ENCODE measurements around the gene EQTN.

EQTN gene

DNA sequence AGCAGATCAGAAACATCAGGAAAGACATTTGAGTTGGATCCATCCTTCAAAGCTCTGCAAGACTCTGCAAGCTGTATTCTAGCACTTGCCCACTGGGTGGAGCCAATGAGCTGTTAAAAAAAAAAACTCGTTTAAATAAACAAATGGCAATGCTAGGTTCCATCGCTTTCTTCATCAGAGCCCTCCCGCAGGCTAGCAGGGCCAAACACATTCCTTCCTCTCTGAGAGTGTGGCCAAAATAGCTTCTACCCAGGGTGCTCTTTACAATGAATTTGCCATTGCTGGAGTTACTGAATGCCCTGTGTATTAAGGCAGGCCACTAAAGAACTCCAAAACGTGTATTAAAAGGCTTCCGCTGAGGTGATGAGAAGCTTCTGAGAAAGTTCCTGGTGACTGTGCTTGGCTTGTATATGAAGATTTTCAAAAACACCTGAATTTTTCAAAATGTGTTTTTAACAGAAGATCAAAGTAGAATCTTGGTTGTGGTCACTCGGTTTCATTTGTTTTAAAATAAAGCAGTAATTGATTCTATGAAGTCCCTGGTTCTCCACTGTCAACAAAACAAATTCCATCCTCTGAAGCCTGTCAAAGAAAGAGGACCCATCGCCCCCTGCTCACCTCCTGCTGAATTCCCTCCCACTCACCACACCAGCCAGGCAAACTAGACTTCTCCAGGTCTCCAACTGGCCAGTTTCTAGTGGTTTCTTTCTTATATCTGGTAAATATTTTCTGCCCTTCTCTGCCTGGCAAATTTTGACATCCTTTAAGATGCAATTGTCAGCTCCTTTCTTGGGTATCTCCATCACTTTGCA is 36.5 kb upstream of the EQTN start:
- in situ Hi-C loops (cut with HindIII; ENCODE audit: low pct_unique_long_range_greater_than_20kb, low sequenced_read_pairs) = no loop called here
- no peak for TF ChIP-seq JUND (IDR thresholded peaks at IDR 0.05; ENCODE audit: low read depth)
- peak; percentile 54 to 83 for DNase-seq (ENCODE audit: low read depth in 1 of 2, low spot score in 1 of 2)

DNA sequence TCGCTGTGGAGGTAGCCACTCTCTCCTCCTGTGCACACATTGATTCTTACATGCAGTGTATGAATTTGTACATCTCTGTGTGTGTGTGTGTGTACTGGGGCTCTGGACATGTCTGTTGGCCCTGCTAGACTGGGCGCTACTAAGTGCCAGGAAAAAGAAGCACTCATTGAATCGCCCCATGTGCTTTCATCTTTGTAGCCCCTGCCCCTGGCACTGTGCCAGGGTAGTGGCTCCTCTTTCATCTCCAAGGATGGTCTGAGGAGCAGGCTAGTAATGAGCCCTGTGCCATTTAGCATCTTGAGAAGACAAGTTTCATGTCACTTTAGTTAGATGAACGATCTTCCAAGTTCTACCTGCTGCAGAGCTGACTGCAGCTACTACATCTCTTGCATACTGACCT is 34.4 kb upstream of the EQTN start:
- no peak for DNase-seq (ENCODE audit: low read depth in 1 of 2, low spot score in 1 of 2)
- TF ChIP-seq JUND (IDR thresholded peaks at IDR 0.05; ENCODE audit: low read depth) = no peak
- in situ Hi-C loops (cut with HindIII; ENCODE audit: low pct_unique_long_range_greater_than_20kb, low sequenced_read_pairs) = no loop called here

DNA sequence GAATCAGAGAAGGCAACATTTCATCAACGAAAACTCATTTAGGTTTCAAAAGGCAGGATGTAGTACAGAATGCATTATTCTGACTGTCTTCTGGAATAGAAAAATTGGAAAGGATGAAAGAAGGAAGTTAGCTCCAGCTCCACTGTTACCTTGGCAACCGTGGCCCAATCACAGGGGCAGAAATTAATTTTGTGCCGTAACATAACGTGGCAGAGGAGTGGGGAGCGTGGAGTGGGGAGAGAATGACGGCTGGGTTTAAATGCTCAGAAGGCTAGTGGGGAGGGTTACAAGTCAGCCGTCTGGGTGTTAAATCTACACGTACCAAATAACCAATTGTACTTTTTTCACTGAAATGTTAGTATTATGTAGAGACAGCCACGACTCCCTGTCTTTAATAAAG is 32.3 kb upstream of the EQTN start:
- TF ChIP-seq JUND (IDR thresholded peaks at IDR 0.05; ENCODE audit: low read depth) = no peak
- DNase-seq (ENCODE audit: low read depth in 1 of 2, low spot score in 1 of 2) = no peak
- in situ Hi-C loops (cut with HindIII; ENCODE audit: low pct_unique_long_range_greater_than_20kb, low sequenced_read_pairs) = no loop called here

DNA sequence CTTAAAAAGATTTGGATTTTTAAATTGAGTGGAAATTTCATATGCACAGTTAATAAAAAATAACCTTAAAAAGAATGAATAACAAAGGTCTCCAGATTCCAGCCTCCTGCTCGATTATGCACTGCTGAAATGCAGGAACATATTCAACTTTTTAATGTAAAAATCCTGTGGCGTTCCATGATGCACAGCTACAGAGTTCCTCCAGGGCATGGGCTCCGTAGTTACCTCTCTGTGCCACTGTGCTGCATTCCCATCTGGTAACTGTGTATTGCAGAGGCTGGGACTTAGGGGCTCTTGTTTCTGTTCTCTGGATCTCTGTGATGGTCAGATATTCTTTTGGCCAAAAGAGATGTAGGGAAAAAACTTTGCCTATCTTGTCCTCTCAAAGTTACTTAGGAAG is 31.5 kb upstream of the EQTN start:
- no peak for TF ChIP-seq JUND (IDR thresholded peaks at IDR 0.05; ENCODE audit: low read depth)
- no peak for DNase-seq (ENCODE audit: low read depth in 1 of 2, low spot score in 1 of 2)
- in situ Hi-C loops (cut with HindIII; ENCODE audit: low pct_unique_long_range_greater_than_20kb, low sequenced_read_pairs) = no loop called here

DNA sequence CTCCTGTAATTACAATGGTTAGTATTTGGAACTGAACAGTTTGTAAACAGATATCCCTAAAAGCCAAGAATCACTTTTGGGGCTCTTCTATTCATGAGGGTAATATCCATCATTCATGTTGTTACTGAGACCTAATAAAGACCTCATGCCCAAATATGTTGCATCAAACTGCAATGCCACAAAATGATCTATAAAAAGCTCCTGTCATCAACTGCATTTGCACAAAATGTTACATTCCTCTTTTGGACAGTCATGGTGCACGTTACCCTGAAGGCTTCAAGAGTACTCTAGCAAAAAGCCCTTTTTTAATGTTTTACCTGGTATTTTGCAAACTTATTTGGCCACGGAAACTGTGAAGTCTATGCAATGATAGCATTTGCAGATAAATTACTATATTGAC is 14.2 kb upstream of the EQTN start:
- in situ Hi-C loops (cut with HindIII; ENCODE audit: low pct_unique_long_range_greater_than_20kb, low sequenced_read_pairs) = no loop called here
- no peak for DNase-seq (ENCODE audit: low read depth in 1 of 2, low spot score in 1 of 2)
- TF ChIP-seq JUND (IDR thresholded peaks at IDR 0.05; ENCODE audit: low read depth) = no peak

DNA sequence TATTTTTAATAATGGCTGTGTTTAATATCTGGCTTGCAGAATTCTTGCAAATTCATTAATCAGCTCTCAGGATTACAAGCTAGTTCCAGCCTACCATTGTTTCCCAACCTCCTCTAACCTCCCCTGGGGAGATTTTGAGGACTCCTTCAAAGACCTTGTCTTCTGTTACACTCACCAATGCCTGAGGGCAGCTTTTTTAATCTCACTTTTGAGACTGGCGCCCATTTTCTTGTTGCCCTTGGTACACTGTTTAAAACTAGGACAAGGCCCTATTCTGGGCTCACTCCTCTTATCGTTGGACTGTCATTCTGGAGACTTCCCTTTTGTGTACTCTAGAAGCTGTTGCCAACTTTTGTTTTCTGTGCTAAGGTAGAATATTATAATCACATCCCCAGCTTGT is 13.6 kb upstream of the EQTN start:
- TF ChIP-seq JUND (IDR thresholded peaks at IDR 0.05; ENCODE audit: low read depth) = no peak
- no peak for DNase-seq (ENCODE audit: low read depth in 1 of 2, low spot score in 1 of 2)
- in situ Hi-C loops (cut with HindIII; ENCODE audit: low pct_unique_long_range_greater_than_20kb, low sequenced_read_pairs) = no loop called here

DNA sequence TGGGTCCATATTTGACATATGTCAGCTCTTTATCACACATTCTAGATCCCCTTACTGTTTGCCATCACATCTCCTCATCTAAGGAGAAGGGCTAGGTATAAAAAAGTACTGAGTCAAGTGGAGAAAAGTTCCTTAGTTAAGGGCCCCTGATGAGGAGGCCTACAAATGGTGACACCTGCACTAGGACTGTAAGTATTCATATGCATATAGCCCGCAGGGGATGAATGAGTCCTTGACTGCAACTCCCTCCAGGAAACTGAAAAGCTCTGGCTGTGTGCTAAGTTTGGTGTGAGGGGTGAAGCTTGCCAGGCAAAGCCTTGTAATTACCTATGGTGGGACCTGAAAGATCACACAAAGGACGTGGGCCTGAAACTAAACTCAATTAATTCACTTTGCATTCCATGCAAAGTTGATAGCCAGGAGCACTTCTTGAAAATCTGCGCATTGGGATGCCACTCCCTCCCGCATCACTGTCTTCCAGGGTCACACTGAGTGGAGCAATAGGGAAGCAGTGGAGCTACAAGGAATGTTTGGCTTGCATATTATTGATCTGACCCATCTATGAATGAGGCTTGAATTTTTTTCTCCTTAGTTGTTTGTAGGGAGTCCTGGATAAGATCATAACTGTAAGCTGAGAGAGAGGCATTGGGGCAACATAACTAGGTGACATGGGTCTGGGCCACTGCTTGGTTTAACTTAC is 11.9 kb upstream of the EQTN start:
- in situ Hi-C loops (cut with HindIII; ENCODE audit: low pct_unique_long_range_greater_than_20kb, low sequenced_read_pairs) = no loop called here
- DNase-seq (ENCODE audit: low read depth in 1 of 2, low spot score in 1 of 2) = no peak
- no peak for TF ChIP-seq JUND (IDR thresholded peaks at IDR 0.05; ENCODE audit: low read depth)

DNA sequence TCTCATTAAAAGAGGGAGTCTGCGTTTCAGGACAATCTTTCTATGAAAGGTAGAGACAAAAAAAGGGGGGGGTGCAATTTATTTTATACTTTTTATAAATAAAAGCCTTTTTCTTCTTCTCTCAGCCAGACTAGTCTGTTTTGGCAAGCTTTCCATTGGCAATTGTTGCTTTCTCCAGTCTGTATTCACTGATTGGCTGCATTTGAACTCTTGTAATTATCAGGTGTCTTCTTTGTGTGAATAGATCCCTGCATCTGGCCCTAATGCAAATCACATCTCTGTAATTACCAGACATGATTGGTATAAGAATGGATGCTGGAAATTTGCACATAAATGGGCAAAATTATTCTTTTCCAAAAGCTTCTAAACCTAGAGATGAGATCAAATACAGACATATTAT is 7.6 kb upstream of the EQTN start:
- in situ Hi-C loops (cut with HindIII; ENCODE audit: low pct_unique_long_range_greater_than_20kb, low sequenced_read_pairs) = no loop called here
- no peak for DNase-seq (ENCODE audit: low read depth in 1 of 2, low spot score in 1 of 2)
- no peak for TF ChIP-seq JUND (IDR thresholded peaks at IDR 0.05; ENCODE audit: low read depth)

DNA sequence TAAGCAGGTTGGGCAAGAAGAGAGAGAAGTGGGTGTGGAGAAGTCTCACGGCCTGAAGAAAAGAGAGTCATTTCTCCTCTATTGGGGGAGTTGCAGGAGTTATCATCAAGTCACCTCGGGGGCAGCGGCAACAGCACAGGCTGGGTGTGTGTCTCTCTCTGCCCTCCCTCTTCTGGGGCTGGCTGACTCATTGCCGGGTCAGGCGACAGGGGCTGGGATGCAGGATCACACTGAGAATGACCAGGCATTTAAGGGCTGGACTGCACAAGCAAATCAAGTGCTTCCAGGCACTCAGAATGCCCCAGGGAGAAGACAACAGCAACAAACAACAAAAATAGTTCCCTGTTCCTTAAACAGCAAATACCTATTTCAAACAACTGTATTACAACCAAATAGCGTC is 6.3 kb upstream of the EQTN start:
- DNase-seq (ENCODE audit: low read depth in 1 of 2, low spot score in 1 of 2) = no peak
- in situ Hi-C loops (cut with HindIII; ENCODE audit: low pct_unique_long_range_greater_than_20kb, low sequenced_read_pairs) = no loop called here
- no peak for TF ChIP-seq JUND (IDR thresholded peaks at IDR 0.05; ENCODE audit: low read depth)

DNA sequence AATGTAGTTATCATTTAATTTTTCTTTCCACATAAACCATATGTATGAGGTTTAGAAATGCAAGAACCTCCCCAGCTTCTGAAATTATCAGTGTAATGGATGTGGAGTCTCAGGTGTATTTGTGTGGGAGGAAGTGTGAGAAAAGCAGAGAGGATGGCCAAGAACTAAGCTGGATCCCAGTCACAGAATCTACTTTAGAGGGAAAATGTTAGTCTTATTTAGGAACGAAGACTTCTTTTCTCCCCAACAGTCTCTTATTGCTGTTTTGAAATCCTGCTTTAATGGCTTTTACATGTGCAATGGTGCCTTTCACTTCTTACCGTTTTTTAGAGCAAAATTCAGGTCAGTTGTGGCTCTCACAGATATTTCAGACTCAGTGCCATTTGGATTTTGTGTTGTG is 3.0 kb downstream of the EQTN start:
- in situ Hi-C loops (cut with HindIII; ENCODE audit: low pct_unique_long_range_greater_than_20kb, low sequenced_read_pairs) = no loop called here
- no peak for TF ChIP-seq JUND (IDR thresholded peaks at IDR 0.05; ENCODE audit: low read depth)
- no peak for DNase-seq (ENCODE audit: low read depth in 1 of 2, low spot score in 1 of 2)

DNA sequence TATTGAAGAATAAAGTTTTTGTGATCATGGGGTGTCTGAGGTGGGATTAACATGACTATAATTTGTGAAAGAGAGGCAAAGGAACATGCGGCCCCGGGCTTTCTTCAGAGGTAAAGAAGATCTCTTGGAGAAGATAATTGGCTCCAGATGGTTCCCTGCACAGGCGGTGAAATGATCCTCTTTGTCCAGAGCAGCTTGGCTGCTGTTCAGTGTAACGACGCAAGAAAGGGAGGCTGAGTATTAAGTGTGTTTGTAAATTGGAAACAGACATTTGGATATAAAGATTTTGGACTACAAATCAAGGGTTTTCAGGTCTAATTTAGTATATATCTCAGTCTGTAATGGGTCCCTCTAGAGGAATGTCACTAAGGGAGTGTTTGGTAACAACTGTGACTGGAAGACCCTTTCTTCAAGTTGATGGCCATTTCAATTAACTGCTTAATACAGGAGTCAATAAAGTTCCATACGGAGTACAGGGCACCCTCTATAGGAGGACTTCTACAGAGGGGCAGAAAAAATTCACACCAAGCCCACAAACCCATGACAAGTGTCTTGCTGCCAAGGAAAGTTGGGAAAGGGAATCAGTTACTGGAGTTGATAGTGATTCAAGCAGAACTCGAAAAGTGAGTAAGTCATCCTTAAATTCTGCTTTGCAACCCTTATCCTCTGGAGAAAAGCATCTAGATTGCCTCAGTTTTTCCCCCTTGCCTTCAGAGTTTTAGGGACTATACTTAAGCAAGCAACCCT is 4.1 kb downstream of the EQTN start:
- in situ Hi-C loops (cut with HindIII; ENCODE audit: low pct_unique_long_range_greater_than_20kb, low sequenced_read_pairs) = no loop called here
- DNase-seq (ENCODE audit: low read depth in 1 of 2, low spot score in 1 of 2) = no peak

DNA sequence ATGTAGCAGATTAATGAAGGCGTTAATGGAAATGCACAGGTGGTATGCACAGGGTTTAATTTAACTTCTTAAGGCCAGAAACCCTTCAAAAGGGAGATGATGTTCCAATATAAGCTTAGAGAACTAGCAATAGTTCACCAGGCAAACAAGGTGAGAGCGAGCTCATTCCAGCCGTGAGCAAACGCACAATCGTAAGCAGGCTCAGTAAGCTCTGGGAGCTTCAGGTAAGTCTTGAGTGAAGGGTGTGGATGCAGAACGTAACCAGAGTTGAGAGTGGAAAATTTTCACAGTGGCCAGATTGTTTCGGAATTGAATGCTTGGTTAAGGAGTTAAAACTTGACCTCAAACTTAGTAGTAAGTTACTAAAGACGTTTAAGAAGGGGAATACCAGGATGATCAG is 5.7 kb downstream of the EQTN start:
- TF ChIP-seq JUND (IDR thresholded peaks at IDR 0.05; ENCODE audit: low read depth) = no peak
- in situ Hi-C loops (cut with HindIII; ENCODE audit: low pct_unique_long_range_greater_than_20kb, low sequenced_read_pairs) = no loop called here
- DNase-seq (ENCODE audit: low read depth in 1 of 2, low spot score in 1 of 2) = no peak

More for the DNA sequence above, 4.1 kb downstream of the EQTN start:
- no peak for TF ChIP-seq JUND (IDR thresholded peaks at IDR 0.05; ENCODE audit: low read depth)

DNA sequence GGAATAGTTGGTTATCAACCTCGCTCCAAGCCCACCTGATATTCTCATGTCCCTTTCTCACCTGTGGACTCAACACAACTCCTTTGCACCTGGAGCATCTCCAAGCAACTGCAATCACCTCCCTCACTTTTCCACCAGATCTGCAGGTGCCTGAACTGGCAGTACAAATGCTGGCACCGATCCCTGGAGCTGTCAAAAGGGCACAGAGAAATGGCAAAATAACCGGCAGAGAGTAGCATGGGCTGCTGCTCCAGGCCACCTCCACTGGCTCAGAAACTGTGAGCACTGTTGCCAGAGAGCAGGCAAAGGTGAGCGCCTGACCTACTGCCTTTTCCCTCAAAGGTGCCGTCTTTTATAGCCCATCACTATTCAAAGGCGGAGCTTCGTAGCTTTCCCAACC is 14.7 kb downstream of the EQTN start:
- TF ChIP-seq JUND (IDR thresholded peaks at IDR 0.05; ENCODE audit: low read depth) = no peak
- DNase-seq (ENCODE audit: low read depth in 1 of 2, low spot score in 1 of 2) = no peak
- in situ Hi-C loops (cut with HindIII; ENCODE audit: low pct_unique_long_range_greater_than_20kb, low sequenced_read_pairs) = no loop called here
